ENCODE measurements around the gene SPATA16. TPM values are rescaled to one million over a fixed set of nuclear protein-coding genes. Genes with fewer than 3 reads are reported as not detected.
"Not testable (repeated sequence)": the region's sequence is repeated elsewhere in the genome, so short reads cannot be mapped to it uniquely, and the experiment has no call there.

SPATA16 gene
- total RNA-seq, 1 experiment from 2014 or later = not detected

- H3K4me3 ChIP-seq = no peak overlapping the region
These were observed 159.5 kb downstream of the SPATA16 start for GRCh38 chr3:172981407-172981983.

GRCh38 chr3:172980849-172981248, 160.2 kb downstream of the SPATA16 start:
- H3K27ac ChIP-seq = no peak overlapping the region
- no peaks in the 10 kb centered on the region for H3K9me3 ChIP-seq (replicated peaks)
- H3K4me3 ChIP-seq = no peak overlapping the region
- H3K4me1 ChIP-seq (replicated peaks) = no peaks in the 10 kb centered on the region
- no peak for DNase-seq (ENCODE audit: low read depth in 1 of 2, low spot score in 2 of 2)
- H3K27me3 ChIP-seq (replicated peaks) = peaks cover 9% of the 10 kb centered on the region; the same call in 1 of the 2 replicates
- H3K36me3 ChIP-seq = no peaks in the 10 kb centered on the region

More at GRCh38 chr3:172981407-172981983, 159.5 kb downstream of the SPATA16 start:
- DNase-seq (ENCODE audit: low read depth in 1 of 2, low spot score in 2 of 2) = no peak
- Histone ChIP-seq H3K9me3 (replicated peaks) (no peaks in the 10 kb centered on the region), H3K36me3 (no peaks in the 10 kb centered on the region), H3K4me1 (replicated peaks) (no peaks in the 10 kb centered on the region), H3K27ac (no peak overlapping the region), H3K27me3 (replicated peaks) (0 out of 2 replicates have a peak, but pooled peaks cover 2% of the 10 kb centered on the region)

GRCh38 chr3:172977696-172978095, 163.3 kb downstream of the SPATA16 start:
- no peaks in the 10 kb centered on the region for H3K4me1 ChIP-seq (replicated peaks)
- H3K36me3 ChIP-seq = no peaks in the 10 kb centered on the region
- no peak overlapping the region for H3K4me3 ChIP-seq
- no peaks in the 10 kb centered on the region for H3K9me3 ChIP-seq (replicated peaks)
- no peak for DNase-seq (ENCODE audit: low read depth in 1 of 2, low spot score in 2 of 2)
- no peak overlapping the region for H3K27ac ChIP-seq
- peaks cover 17% of the 10 kb centered on the region; the same call in 1 of the 2 replicates for H3K27me3 ChIP-seq (replicated peaks)

- Histone ChIP-seq H3K27ac (no peak overlapping the region), H3K4me1 (replicated peaks) (no peaks in the 10 kb centered on the region), H3K9me3 (replicated peaks) (no peaks in the 10 kb centered on the region), H3K27me3 (replicated peaks) (peaks cover 17% of the 10 kb centered on the region; the same call in 1 of the 2 replicates), H3K4me3 (no peak overlapping the region), H3K36me3 (no peaks in the 10 kb centered on the region)
- no peak for DNase-seq (ENCODE audit: low read depth in 1 of 2, low spot score in 2 of 2)
These were observed 166.1 kb downstream of the SPATA16 start for GRCh38 chr3:172974969-172975368.

GRCh38 chr3:172973799-172974198, 167.2 kb downstream of the SPATA16 start:
- no peak overlapping the region for H3K4me3 ChIP-seq
- H3K9me3 ChIP-seq (replicated peaks) = no peaks in the 10 kb centered on the region
- DNase-seq (ENCODE audit: low read depth in 1 of 2, low spot score in 2 of 2) = no peak

GRCh38 chr3:172972717-172973116, 168.3 kb downstream of the SPATA16 start:
- no peak overlapping the region for H3K27ac ChIP-seq
- no peaks in the 10 kb centered on the region for H3K9me3 ChIP-seq (replicated peaks)
- peaks cover 17% of the 10 kb centered on the region; the same call in 1 of the 2 replicates for H3K27me3 ChIP-seq (replicated peaks)
- no peaks in the 10 kb centered on the region for H3K4me1 ChIP-seq (replicated peaks)
- H3K4me3 ChIP-seq = no peak overlapping the region
- no peak for DNase-seq (ENCODE audit: low read depth in 1 of 2, low spot score in 2 of 2)
- no peaks in the 10 kb centered on the region for H3K36me3 ChIP-seq

More at GRCh38 chr3:172973799-172974198, 167.2 kb downstream of the SPATA16 start:
- peaks cover 17% of the 10 kb centered on the region; the same call in 1 of the 2 replicates for H3K27me3 ChIP-seq (replicated peaks)
- H3K36me3 ChIP-seq = no peaks in the 10 kb centered on the region
- no peak overlapping the region for H3K27ac ChIP-seq
- H3K4me1 ChIP-seq (replicated peaks) = no peaks in the 10 kb centered on the region

- Histone ChIP-seq H3K27me3 (replicated peaks) (peaks cover 17% of the 10 kb centered on the region; the same call in 1 of the 2 replicates), H3K4me1 (replicated peaks) (no peaks in the 10 kb centered on the region), H3K9me3 (replicated peaks) (no peaks in the 10 kb centered on the region), H3K27ac (no peak overlapping the region), H3K36me3 (no peaks in the 10 kb centered on the region), H3K4me3 (no peak overlapping the region)
- no peak for DNase-seq (ENCODE audit: low read depth in 1 of 2, low spot score in 2 of 2)
These were observed 169.0 kb downstream of the SPATA16 start for GRCh38 chr3:172972067-172972466.

GRCh38 chr3:172968646-172969045, 172.4 kb downstream of the SPATA16 start:
- 0 out of 2 replicates have a peak, but pooled peaks cover 6% of the 10 kb centered on the region for H3K27me3 ChIP-seq (replicated peaks)
- H3K4me1 ChIP-seq (replicated peaks) = no peaks in the 10 kb centered on the region
- no peak overlapping the region for H3K4me3 ChIP-seq
- H3K36me3 ChIP-seq = no peaks in the 10 kb centered on the region
- no peaks in the 10 kb centered on the region for H3K9me3 ChIP-seq (replicated peaks)
- no peak for DNase-seq (ENCODE audit: low read depth in 1 of 2, low spot score in 2 of 2)
- no peak overlapping the region for H3K27ac ChIP-seq

GRCh38 chr3:172965256-172965655, 175.8 kb downstream of the SPATA16 start:
- Histone ChIP-seq H3K4me3 (no peak overlapping the region), H3K36me3 (no peaks in the 10 kb centered on the region), H3K27ac (no peak overlapping the region), H3K9me3 (replicated peaks) (no peaks in the 10 kb centered on the region), H3K27me3 (replicated peaks) (no peaks in the 10 kb centered on the region), H3K4me1 (replicated peaks) (no peaks in the 10 kb centered on the region)
- DNase-seq (ENCODE audit: low read depth in 1 of 2, low spot score in 2 of 2) = no peak

- H3K27ac ChIP-seq; H3K4me3 ChIP-seq; H3K9me3 ChIP-seq (replicated peaks); H3K4me1 ChIP-seq (replicated peaks); H3K36me3 ChIP-seq; H3K27me3 ChIP-seq (replicated peaks); DNase-seq (ENCODE audit: low read depth in 1 of 2, low spot score in 2 of 2): not testable (repeated sequence)
These were observed 180.3 kb downstream of the SPATA16 start for GRCh38 chr3:172960626-172961182.

GRCh38 chr3:172958565-172958964, 182.5 kb downstream of the SPATA16 start:
- Histone ChIP-seq H3K4me1 (replicated peaks) (no peaks in the 10 kb centered on the region), H3K27ac (no peak overlapping the region), H3K4me3 (no peak overlapping the region), H3K9me3 (replicated peaks) (no peaks in the 10 kb centered on the region), H3K36me3 (no peaks in the 10 kb centered on the region), H3K27me3 (replicated peaks) (no peaks in the 10 kb centered on the region; the same call in none of the 2 replicates)
- DNase-seq (ENCODE audit: low read depth in 1 of 2, low spot score in 2 of 2) = no peak

GRCh38 chr3:172953571-172953970, 187.5 kb downstream of the SPATA16 start:
- Histone ChIP-seq H3K9me3 (replicated peaks) (no peaks in the 10 kb centered on the region), H3K36me3 (no peaks in the 10 kb centered on the region), H3K27me3 (replicated peaks) (no peaks in the 10 kb centered on the region; the same call in none of the 2 replicates), H3K4me3 (no peak overlapping the region), H3K4me1 (replicated peaks) (no peaks in the 10 kb centered on the region), H3K27ac (no peak overlapping the region)
- DNase-seq (ENCODE audit: low read depth in 1 of 2, low spot score in 2 of 2) = no peak

GRCh38 chr3:172951511-172951910, 189.5 kb downstream of the SPATA16 start:
- H3K27me3 ChIP-seq (replicated peaks) = no peaks in the 10 kb centered on the region; the same call in none of the 2 replicates
- DNase-seq (ENCODE audit: low read depth in 1 of 2, low spot score in 2 of 2) = no peak
- H3K4me3 ChIP-seq = no peak overlapping the region
- no peaks in the 10 kb centered on the region for H3K4me1 ChIP-seq (replicated peaks)
- H3K36me3 ChIP-seq = no peaks in the 10 kb centered on the region
- H3K9me3 ChIP-seq (replicated peaks) = no peaks in the 10 kb centered on the region
- no peak overlapping the region for H3K27ac ChIP-seq

- no peaks in the 10 kb centered on the region for H3K36me3 ChIP-seq
- H3K4me1 ChIP-seq (replicated peaks) = no peaks in the 10 kb centered on the region
- H3K27ac ChIP-seq = no peak overlapping the region
- H3K27me3 ChIP-seq (replicated peaks) = no peaks in the 10 kb centered on the region
- no peak for DNase-seq (ENCODE audit: low read depth in 1 of 2, low spot score in 2 of 2)
- no peaks in the 10 kb centered on the region for H3K9me3 ChIP-seq (replicated peaks)
- no peak overlapping the region for H3K4me3 ChIP-seq
These were observed 195.0 kb downstream of the SPATA16 start for GRCh38 chr3:172946061-172946460.
